A549 (cell line): ENCODE measurements around the gene NSMCE1. TPM values are rescaled to one million over a fixed set of nuclear protein-coding genes. Genes with fewer than 3 reads are reported as not detected.
A peak's percentile ranks its signal among the peaks of the same experiment; 100 is the strongest.

Experiments used
- CBX2 ChIP-seq: fragments of 200-600 bp; sonication (generic); IDR thresholded peaks from 2 replicates; pipeline ENCODE4 v1.6.1; 2016; ENCODE audit warnings: low read depth, mild to moderate bottlenecking, borderline replicate concordance
- CBX8 ChIP-seq: fragments of 200-600 bp; sonication (generic); IDR thresholded peaks from 2 replicates; pipeline ENCODE4 v1.6.1; 2016
- CEBPB ChIP-seq, 2 experiments: fragments of >200 bp in 1 of 2; sonication (Bioruptor Twin) in 1 of 2; formaldehyde crosslinking in 1 of 2; IDR thresholded peaks; 2 replicates each; pipeline ENCODE4 v1.6.1; 2012 to 2016
- EHMT2 ChIP-seq: fragments of 200-600 bp; sonication (generic); IDR thresholded peaks from 2 replicates; pipeline ENCODE4 v1.6.1; 2016; ENCODE audit warnings: antibody characterized with exemption, low read depth, mild to moderate bottlenecking, moderate library complexity
- FOSB ChIP-seq: fragments of 250-450 bp; sonication (Bioruptor Pico); IDR thresholded peaks from 2 replicates; pipeline ENCODE4 v1.5.0; 2020; ENCODE audit warnings: mild to moderate bottlenecking, moderate library complexity
- FOSL2 ChIP-seq, 2 experiments: fragments of 450-650 bp in 1 of 2; fragments of >200 bp in 1 of 2; sonication (Bioruptor Twin) in 1 of 2; formaldehyde crosslinking; IDR thresholded peaks; 2 replicates each; pipeline versions ENCODE4 v1.5.0 to v1.6.1; 2016 to 2020; ENCODE audit warnings: mild to moderate bottlenecking in 1 of 2, moderate library complexity in 1 of 2
- FOXS1 ChIP-seq: fragments of 250-450 bp; sonication (Bioruptor Pico); IDR thresholded peaks from 2 replicates; pipeline ENCODE4 v1.5.0; 2020; ENCODE audit warnings: mild to moderate bottlenecking, moderate library complexity
- GATA3 ChIP-seq: IDR thresholded peaks from 2 replicates; pipeline ENCODE4 v1.6.1; 2012; ENCODE audit warnings: borderline replicate concordance
- HDAC2 ChIP-seq: fragments of 200-600 bp; sonication (generic); IDR thresholded peaks from 2 replicates; pipeline ENCODE4 v1.6.1; 2016
- JUN ChIP-seq, 2 experiments: fragments of >200 bp; sonication (Bioruptor Twin); formaldehyde crosslinking; IDR thresholded peaks; 2 replicates in 1 of 2; 3 replicates in 1 of 2; pipeline ENCODE4 v1.6.1; 2016 to 2017
- JUNB ChIP-seq: fragments of >200 bp; sonication (Bioruptor Twin); formaldehyde crosslinking; IDR thresholded peaks from 2 replicates; pipeline ENCODE4 v1.6.1; 2016
- KDM1A ChIP-seq: fragments of 200-600 bp; sonication (generic); IDR thresholded peaks from 2 replicates; pipeline ENCODE4 v1.6.1; 2016; ENCODE audit warnings: low read depth, mild to moderate bottlenecking
- MAFK ChIP-seq: fragments of 450-650 bp; IDR thresholded peaks from 2 replicates; pipeline ENCODE4 v1.6.1; 2014; ENCODE audit not compliant: partially characterized antibody
- MAZ ChIP-seq: fragments of 150-350 bp; IDR thresholded peaks from 2 replicates; pipeline ENCODE4 v1.6.1; 2014; ENCODE audit warnings: antibody characterized with exemption, low read depth, low read length, borderline replicate concordance
- MYC ChIP-seq: IDR thresholded peaks from 2 replicates; pipeline ENCODE4 v1.6.1; 2012; ENCODE audit warnings: mild to moderate bottlenecking, inconsistent platforms, low read length, improper control_type of control experiment, borderline replicate concordance
- NFE2L2 ChIP-seq: fragments of 150-350 bp; conservative IDR thresholded peaks from 2 replicates; pipeline ENCODE4 v1.6.1; 2014; ENCODE audit warnings: low read length
- NR3C1 ChIP-seq: fragments of >200 bp; sonication (Bioruptor Twin); formaldehyde crosslinking; IDR thresholded peaks from 3 replicates; pipeline ENCODE4 v1.6.1; 2017
- PHF8 ChIP-seq: fragments of 200-600 bp; sonication (generic); IDR thresholded peaks from 2 replicates; pipeline ENCODE4 v1.6.1; 2016; ENCODE audit warnings: low read depth, mild to moderate bottlenecking, antibody characterized with exemption, moderate library complexity, borderline replicate concordance
- RARB ChIP-seq: fragments of 250-450 bp; sonication (Bioruptor Pico); IDR thresholded peaks from 2 replicates; pipeline ENCODE4 v1.8.0; 2021; ENCODE audit warnings: mild to moderate bottlenecking, moderate library complexity
- SREBF2 ChIP-seq: fragments of 450-650 bp; IDR thresholded peaks from 2 replicates; pipeline ENCODE4 v1.6.1; 2014; ENCODE audit warnings: mild to moderate bottlenecking, moderate library complexity
- ZC3H11A ChIP-seq: fragments of 450-650 bp; IDR thresholded peaks from 2 replicates; pipeline ENCODE4 v1.6.1; 2014; ENCODE audit warnings: antibody characterized with exemption, mild to moderate bottlenecking
- ZNF302 ChIP-seq: fragments of 250-450 bp; sonication (Bioruptor Pico); IDR thresholded peaks from 2 replicates; pipeline ENCODE4 v1.9.0; 2021; ENCODE audit warnings: inconsistent platforms, mild to moderate bottlenecking, moderate library complexity
- ZSCAN20 ChIP-seq: fragments of 250-450 bp; sonication (Bioruptor Pico); IDR thresholded peaks from 2 replicates; pipeline ENCODE4 v1.8.0; 2022; ENCODE audit warnings: mild to moderate bottlenecking, moderate library complexity
- polyA plus RNA-seq, 4 experiments: library from polyadenylated mRNA; depleted of rRNA in 3 of 4; stranded (reverse); fragments of >200 nt; fragmentation: RNase III in 1 of 4; extraction: RNeasy Plus Mini Kit Qiagen cat#74134 plus additional on column Dnase treatment in 1 of 4; gene quantifications; 2 replicates in 3 of 4; 3 replicates in 1 of 4; pipeline ENCODE4 v1.2.3, GENCODE V29; 2011 to 2017
- TF ChIP-seq, protein P1 (sequence below): fragments of 200-600 bp; sonication (generic); IDR thresholded peaks from 2 replicates; pipeline ENCODE4 v1.6.1; 2016; ENCODE audit warnings: antibody characterized with exemption, mild to moderate bottlenecking, moderate library complexity
- TF ChIP-seq, protein P2 (sequence below): fragments of >200 bp; sonication (Bioruptor Twin); formaldehyde crosslinking; IDR thresholded peaks from 2 replicates; pipeline ENCODE4 v1.6.1; 2016
- TF ChIP-seq, protein P3 (sequence below): IDR thresholded peaks from 2 replicates; pipeline ENCODE4 v1.6.1; 2012
- TF ChIP-seq, protein P4 (sequence below): fragments of >200 bp; sonication (Bioruptor Twin); formaldehyde crosslinking; IDR thresholded peaks from 3 replicates; pipeline ENCODE4 v1.5.1; 2016

Gene NSMCE1
- polyA plus RNA-seq, 2 of the 4 experiments (the other 2 are of a cell fraction) = 32.0 to 59.9 TPM

DNA sequence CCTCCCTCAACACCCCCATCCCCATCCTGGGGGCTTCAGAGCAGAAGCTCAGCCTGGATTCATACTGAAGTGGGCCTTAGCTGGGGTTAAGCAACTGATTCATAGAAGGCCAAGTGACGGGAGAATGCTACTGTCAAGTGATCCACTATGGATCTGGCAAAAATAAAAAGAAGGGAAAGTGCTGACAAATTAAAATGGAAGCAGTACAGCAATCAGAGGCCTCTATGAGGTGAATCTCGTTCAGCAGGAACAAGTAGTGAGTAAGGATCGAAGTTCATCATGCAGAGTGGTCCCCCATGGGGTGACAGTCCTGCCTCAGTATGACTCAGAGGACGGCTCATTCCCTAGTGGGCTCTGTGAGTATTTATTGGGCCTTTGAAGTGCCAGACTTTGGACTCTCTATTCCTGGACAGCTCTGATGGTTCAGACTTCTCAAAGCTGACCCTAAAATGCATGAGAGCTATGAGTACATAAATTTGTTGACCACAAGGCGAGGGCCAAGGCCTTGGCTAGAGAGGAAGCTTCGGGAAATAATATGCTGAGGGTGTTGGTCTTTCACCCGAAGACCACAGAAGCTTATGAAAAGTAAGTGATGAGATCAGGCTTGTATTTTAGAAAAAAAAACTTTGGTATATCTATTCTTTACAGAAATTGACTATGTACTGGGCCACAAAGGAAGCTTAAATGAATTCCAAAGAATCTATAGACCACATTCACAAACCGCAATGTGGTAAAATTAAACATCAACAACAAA is 5.3 kb upstream of the NSMCE1 start (continued):
- TF ChIP-seq NFE2L2 (no peak), SREBF2 (no peak), ZNF302 (no peak), CEBPB (IDR thresholded peaks at IDR 0.05) (no peak), PHF8 (no peak), CBX8 (no peak), NR3C1 (no peak), EHMT2 (no peak), HDAC2 (no peak), JUN (IDR thresholded peaks at IDR 0.05) (peak in 1 of 2 experiments; percentile 61; a peak in 1 of 5 replicates), RARB (CRISPR knock-in tag) (no peak), JUNB (peak; percentile 64), ZC3H11A (no peak), CBX2 (no peak), MAFK (peak; percentile 95), GATA3 (peak; percentile 45; the same call in 1 of the 2 replicates), FOSB (CRISPR knock-in tag) (no peak), KDM1A (no peak), FOXS1 (CRISPR knock-in tag) (no peak), MAZ (no peak), ZSCAN20 (no peak), FOSL2 (IDR thresholded peaks at IDR 0.05) (peak; percentile 64; the same call in 1 of the 2 replicates), FOSL2 (CRISPR knock-in tag; IDR thresholded peaks at IDR 0.05) (peak; percentile 86), MYC (no peak)
- TF ChIP-seq, protein P1, sequence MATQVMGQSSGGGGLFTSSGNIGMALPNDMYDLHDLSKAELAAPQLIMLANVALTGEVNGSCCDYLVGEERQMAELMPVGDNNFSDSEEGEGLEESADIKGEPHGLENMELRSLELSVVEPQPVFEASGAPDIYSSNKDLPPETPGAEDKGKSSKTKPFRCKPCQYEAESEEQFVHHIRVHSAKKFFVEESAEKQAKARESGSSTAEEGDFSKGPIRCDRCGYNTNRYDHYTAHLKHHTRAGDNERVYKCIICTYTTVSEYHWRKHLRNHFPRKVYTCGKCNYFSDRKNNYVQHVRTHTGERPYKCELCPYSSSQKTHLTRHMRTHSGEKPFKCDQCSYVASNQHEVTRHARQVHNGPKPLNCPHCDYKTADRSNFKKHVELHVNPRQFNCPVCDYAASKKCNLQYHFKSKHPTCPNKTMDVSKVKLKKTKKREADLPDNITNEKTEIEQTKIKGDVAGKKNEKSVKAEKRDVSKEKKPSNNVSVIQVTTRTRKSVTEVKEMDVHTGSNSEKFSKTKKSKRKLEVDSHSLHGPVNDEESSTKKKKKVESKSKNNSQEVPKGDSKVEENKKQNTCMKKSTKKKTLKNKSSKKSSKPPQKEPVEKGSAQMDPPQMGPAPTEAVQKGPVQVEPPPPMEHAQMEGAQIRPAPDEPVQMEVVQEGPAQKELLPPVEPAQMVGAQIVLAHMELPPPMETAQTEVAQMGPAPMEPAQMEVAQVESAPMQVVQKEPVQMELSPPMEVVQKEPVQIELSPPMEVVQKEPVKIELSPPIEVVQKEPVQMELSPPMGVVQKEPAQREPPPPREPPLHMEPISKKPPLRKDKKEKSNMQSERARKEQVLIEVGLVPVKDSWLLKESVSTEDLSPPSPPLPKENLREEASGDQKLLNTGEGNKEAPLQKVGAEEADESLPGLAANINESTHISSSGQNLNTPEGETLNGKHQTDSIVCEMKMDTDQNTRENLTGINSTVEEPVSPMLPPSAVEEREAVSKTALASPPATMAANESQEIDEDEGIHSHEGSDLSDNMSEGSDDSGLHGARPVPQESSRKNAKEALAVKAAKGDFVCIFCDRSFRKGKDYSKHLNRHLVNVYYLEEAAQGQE = no peak
- TF ChIP-seq, protein P2, sequence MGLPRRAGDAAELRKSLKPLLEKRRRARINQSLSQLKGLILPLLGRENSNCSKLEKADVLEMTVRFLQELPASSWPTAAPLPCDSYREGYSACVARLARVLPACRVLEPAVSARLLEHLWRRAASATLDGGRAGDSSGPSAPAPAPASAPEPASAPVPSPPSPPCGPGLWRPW = no peak
- TF ChIP-seq, protein P3, sequence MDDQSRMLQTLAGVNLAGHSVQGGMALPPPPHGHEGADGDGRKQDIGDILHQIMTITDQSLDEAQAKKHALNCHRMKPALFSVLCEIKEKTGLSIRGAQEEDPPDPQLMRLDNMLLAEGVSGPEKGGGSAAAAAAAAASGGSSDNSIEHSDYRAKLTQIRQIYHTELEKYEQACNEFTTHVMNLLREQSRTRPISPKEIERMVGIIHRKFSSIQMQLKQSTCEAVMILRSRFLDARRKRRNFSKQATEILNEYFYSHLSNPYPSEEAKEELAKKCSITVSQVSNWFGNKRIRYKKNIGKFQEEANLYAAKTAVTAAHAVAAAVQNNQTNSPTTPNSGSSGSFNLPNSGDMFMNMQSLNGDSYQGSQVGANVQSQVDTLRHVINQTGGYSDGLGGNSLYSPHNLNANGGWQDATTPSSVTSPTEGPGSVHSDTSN = no peak
- TF ChIP-seq, protein P4, sequence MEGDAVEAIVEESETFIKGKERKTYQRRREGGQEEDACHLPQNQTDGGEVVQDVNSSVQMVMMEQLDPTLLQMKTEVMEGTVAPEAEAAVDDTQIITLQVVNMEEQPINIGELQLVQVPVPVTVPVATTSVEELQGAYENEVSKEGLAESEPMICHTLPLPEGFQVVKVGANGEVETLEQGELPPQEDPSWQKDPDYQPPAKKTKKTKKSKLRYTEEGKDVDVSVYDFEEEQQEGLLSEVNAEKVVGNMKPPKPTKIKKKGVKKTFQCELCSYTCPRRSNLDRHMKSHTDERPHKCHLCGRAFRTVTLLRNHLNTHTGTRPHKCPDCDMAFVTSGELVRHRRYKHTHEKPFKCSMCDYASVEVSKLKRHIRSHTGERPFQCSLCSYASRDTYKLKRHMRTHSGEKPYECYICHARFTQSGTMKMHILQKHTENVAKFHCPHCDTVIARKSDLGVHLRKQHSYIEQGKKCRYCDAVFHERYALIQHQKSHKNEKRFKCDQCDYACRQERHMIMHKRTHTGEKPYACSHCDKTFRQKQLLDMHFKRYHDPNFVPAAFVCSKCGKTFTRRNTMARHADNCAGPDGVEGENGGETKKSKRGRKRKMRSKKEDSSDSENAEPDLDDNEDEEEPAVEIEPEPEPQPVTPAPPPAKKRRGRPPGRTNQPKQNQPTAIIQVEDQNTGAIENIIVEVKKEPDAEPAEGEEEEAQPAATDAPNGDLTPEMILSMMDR = no peak
